Loucy (cell line): Measurements from ENCODE around the gene MAP3K13.

Experiments
- EZH2phosphoT487 ChIP-seq: fragments of 200-600 bp; IDR thresholded peaks from 2 replicates; pipeline ENCODE4 v1.6.1; 2018; ENCODE audit warnings: antibody characterized with exemption, mild to moderate bottlenecking, moderate library complexity, borderline replicate concordance
- TF ChIP-seq, protein P1 (sequence below): fragments of 200-600 bp; sonication (generic); conservative IDR thresholded peaks from 2 replicates; pipeline ENCODE4 v1.5.1; 2014; ENCODE audit warnings: mild to moderate bottlenecking, antibody characterized with exemption, low read length

- no peak for TF ChIP-seq EZH2phosphoT487
- TF ChIP-seq, protein P1, sequence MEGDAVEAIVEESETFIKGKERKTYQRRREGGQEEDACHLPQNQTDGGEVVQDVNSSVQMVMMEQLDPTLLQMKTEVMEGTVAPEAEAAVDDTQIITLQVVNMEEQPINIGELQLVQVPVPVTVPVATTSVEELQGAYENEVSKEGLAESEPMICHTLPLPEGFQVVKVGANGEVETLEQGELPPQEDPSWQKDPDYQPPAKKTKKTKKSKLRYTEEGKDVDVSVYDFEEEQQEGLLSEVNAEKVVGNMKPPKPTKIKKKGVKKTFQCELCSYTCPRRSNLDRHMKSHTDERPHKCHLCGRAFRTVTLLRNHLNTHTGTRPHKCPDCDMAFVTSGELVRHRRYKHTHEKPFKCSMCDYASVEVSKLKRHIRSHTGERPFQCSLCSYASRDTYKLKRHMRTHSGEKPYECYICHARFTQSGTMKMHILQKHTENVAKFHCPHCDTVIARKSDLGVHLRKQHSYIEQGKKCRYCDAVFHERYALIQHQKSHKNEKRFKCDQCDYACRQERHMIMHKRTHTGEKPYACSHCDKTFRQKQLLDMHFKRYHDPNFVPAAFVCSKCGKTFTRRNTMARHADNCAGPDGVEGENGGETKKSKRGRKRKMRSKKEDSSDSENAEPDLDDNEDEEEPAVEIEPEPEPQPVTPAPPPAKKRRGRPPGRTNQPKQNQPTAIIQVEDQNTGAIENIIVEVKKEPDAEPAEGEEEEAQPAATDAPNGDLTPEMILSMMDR, result peak; percentile 65
These were observed 97.9 kb downstream of the MAP3K13 start for GRCh38 chr3:185460719-185461350.
